ENCODE results near the gene KL. TPM values are rescaled to one million over a fixed set of nuclear protein-coding genes. Genes with fewer than 3 reads are reported as not detected.

KL gene
- total RNA-seq, 1 experiment from 2014 or later = not detected

DNA sequence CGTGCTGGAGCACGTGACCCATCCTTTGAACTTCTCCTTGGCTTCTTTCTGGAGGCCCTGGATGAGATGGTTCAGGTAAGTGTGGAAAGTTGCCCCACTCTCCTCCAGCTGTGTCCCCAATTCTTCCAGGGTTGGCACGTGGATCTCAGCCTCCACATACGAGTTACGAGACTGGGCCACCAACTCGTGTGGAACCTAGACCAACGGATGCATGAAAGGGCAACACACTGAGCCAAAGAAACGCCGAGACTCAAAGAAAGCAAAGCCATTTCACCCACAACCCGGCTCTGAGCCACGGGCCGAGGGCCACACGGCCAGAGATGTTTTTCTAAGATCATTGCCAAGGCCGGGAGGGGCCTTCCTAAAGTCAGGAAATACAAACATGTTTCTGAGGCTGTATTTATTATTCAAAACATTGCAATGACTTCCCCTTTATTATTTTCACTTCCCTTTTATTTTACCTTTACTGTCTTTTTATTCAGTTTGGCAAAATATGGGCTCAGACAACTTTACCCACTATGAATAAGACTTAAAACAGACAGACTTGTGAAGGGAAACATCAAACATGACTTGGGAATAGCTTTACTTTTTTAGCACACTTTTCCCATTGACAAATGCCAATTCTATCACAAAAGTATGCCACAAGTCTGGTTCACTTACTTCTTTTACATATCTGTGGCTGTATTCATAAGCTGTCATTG, 94.6 kb downstream of the KL start:
- no peak for DNase-seq (ENCODE audit: low spot score)

DNA sequence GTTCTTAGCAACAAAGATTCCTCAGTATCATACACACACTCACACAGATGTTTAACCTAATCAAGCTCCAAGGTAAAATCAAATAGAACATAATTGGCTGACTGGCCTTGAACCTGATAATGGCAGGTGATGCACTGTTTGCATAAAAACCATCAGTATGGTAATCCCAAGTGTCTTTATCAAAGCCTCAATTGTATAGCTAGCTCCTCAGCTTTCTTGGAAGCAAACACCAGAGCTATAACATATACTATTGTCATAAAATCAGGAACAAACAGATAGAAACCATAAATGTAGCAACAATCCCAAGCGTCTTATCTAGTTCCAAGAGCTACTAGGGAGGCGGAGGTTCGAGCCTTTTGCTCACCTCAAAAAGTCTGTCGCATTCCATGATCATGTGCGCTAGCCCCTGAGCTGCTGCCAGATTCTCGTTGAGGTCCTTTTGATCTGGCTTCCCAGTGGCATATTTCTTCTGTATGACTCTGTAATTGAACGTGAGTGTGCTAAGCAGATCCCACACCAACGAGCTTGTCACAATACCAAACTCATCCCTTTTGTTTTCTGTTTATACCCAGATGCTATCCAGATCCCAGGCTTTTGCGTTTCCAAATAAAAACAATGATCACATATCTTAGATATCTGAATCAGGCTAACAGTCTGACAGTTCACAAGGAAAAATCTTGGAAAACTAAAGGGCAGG, 95.3 kb downstream of the KL start:
- DNase-seq (ENCODE audit: low spot score) = no peak

DNA sequence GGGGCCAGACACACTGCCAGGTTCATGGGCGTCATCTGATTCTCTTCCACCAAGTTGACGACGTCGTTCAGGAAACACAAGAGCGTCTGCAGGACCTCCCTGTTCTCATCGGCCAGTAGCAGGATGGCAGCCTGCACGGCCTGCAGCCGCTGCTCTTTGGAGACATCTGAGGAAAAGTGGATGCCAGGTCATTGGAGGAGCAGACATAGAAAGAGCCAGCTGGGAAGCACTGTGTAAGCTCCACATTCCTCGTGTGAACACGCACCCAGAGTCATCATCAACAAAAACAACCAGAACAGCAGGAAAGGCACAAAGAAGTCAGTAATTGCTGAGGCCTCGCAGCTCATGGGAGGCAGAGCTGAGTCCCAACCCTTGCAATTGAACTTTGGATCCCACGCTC, 96.5 kb downstream of the KL start:
- no peak for DNase-seq (ENCODE audit: low spot score)

DNA sequence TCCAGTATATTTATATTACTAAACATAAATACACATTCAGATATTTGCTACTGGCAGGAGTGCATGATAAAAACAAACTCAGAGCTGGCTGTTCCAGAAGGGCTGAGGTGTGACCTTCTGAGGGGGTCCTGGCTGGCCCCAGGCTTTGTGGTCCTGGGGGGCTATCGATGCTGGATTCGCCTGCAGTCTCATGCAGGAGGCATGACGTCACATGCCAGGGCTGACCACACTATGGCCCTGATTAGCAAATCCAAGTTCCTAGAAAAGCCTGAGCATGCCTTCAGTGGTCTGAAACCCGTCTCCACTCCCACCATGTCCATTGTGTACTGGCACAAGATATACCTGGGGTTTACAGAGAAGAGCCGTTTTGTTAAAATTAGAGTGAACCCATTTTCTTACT, 97.9 kb downstream of the KL start:
- no peak for DNase-seq (ENCODE audit: low spot score)

DNA sequence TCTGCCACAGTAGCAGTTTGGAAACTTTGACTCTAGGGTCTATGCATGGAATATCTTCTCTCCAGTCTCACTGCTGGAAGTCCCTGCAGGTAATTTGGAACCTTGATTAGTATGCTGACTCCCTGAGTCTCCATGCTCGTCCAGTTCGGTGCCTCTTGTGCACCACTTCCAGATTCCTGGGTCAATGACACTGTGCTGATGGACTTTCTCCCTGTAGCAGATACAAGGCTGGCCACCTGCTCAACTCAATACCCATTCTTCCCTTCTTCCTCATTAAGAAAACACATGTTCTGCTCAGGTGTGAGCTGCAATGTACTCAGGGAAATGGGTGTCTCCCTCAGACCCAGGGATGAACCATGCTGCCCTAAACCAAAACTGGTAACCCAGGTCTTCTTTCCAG, 99.1 kb downstream of the KL start:
- DNase-seq (ENCODE audit: low spot score) = no peak
